Lung (tissue), 12 donors: ENCODE measurements around the gene APH1B. TPM values are rescaled to one million over a fixed set of nuclear protein-coding genes. Genes with fewer than 3 reads are reported as not detected.

ENCODE experiments used
- ATAC-seq: fragments of 200-7000 bp; cut with Tn5 transposase; one replicate; pipeline ENCODE4 v1.9.1; 2020; ENCODE audit warnings: moderate number of reproducible peaks; ENCODE audit not compliant: insufficient read depth, low FRiP score
- DNase-seq, 3 donors: peaks; one replicate each; pipeline ENCODE4 v3.0.0-alpha.2; 2013 to 2017
- H3K27ac ChIP-seq, 2 donors: one replicate each; pipeline ENCODE4 v1.5.1; 2013; ENCODE audit warnings: mild to moderate bottlenecking in 2 of 2, moderate library complexity in 2 of 2, control low read depth in 1 of 2, inconsistent platforms in 1 of 2, low read depth in 1 of 2, low read length in 1 of 2
- H3K27me3 ChIP-seq, 3 donors: one replicate each; pipeline ENCODE4 v1.5.1; 2013; ENCODE audit warnings: low read length in 2 of 3; ENCODE audit not compliant: control insufficient read depth in 3 of 3, insufficient read depth in 3 of 3
- H3K36me3 ChIP-seq, 4 donors: one replicate each; pipeline ENCODE4 v1.5.1; 2013; ENCODE audit warnings: low read length in 4 of 4, mild to moderate bottlenecking in 1 of 4, moderate library complexity in 1 of 4; ENCODE audit not compliant: control insufficient read depth in 4 of 4, insufficient read depth in 4 of 4
- H3K4me1 ChIP-seq, 5 donors: one replicate each; pipeline ENCODE4 v1.5.1; 2013; ENCODE audit warnings: low read length in 5 of 5, mild to moderate bottlenecking in 2 of 5, moderate library complexity in 1 of 5; ENCODE audit not compliant: control insufficient read depth in 5 of 5, insufficient read depth in 5 of 5
- H3K4me3 ChIP-seq: one replicate; pipeline ENCODE4 v1.5.1; 2013; ENCODE audit warnings: mild to moderate bottlenecking, control low read depth, moderate library complexity
- H3K9ac ChIP-seq, 2 donors: one replicate each; pipeline ENCODE4 v1.5.1; 2013; ENCODE audit warnings: low read length in 2 of 2, control low read depth in 1 of 2; ENCODE audit not compliant: insufficient read depth in 1 of 2
- H3K9me3 ChIP-seq, 4 donors: one replicate each; pipeline ENCODE4 v1.5.1; 2013; ENCODE audit warnings: low read length in 3 of 4, mild to moderate bottlenecking in 1 of 4, moderate library complexity in 1 of 4; ENCODE audit not compliant: control insufficient read depth in 4 of 4, insufficient read depth in 3 of 4
- WGBS, 2 donors: extraction: QIAGEN DNeasy Blood & Tissue Kit; methylation state at CpG; one replicate each; pipeline ENCODE4 v1.1.7; 2013; 5-methylcytosine and 5-hydroxymethylcytosine counted together
- polyA plus RNA-seq, 2 donors: library from polyadenylated mRNA; stranded (reverse); fragments of 200-250 nt; gene quantifications; one replicate each; pipeline ENCODE4 v1.2.1, GENCODE V29; 2013
- total RNA-seq, 2 donors: library from RNA; depleted of rRNA in 1 of 2; stranded (reverse); fragments of >200 nt in 1 of 2; gene quantifications; one replicate each; pipeline ENCODE4 v1.2.1, GENCODE V29; 2014 to 2021
- TF ChIP-seq, protein P1 (sequence below): IDR thresholded peaks from 2 replicates; pipeline ENCODE4 v1.5.1; 2012; ENCODE audit warnings: mild to moderate bottlenecking; ENCODE audit errors: control extremely low read depth, extremely low read depth
- donor health status: control.
- donor health status: control.
- donor health status: Bipolar disorder and iron deficiency.
- donor health status: healthy.
- donor health status: DM: yes; HTN: yes; CAD: no.

APH1B gene
- total and polyA plus RNA-seq, 4 donors, result 17.5 to 29.9 (median 21.9) TPM

- ATAC-seq (no peak), DNase-seq (no peak)
- H3K36me3 ChIP-seq, result no peaks in the 10 kb centered on the region
- no peaks in the 10 kb centered on the region for H3K9me3 ChIP-seq
- WGBS, 2 donors, result 89 to 94% methylated on average over 8 of the region's 8 CpGs
- H3K4me1 ChIP-seq, result no peaks in the 10 kb centered on the region
- TF ChIP-seq, protein P1, sequence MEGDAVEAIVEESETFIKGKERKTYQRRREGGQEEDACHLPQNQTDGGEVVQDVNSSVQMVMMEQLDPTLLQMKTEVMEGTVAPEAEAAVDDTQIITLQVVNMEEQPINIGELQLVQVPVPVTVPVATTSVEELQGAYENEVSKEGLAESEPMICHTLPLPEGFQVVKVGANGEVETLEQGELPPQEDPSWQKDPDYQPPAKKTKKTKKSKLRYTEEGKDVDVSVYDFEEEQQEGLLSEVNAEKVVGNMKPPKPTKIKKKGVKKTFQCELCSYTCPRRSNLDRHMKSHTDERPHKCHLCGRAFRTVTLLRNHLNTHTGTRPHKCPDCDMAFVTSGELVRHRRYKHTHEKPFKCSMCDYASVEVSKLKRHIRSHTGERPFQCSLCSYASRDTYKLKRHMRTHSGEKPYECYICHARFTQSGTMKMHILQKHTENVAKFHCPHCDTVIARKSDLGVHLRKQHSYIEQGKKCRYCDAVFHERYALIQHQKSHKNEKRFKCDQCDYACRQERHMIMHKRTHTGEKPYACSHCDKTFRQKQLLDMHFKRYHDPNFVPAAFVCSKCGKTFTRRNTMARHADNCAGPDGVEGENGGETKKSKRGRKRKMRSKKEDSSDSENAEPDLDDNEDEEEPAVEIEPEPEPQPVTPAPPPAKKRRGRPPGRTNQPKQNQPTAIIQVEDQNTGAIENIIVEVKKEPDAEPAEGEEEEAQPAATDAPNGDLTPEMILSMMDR, result no peak
- H3K9ac ChIP-seq, result no peak overlapping the region
- no peak overlapping the region for H3K4me3 ChIP-seq
- H3K27ac ChIP-seq, result no peak overlapping the region
- H3K27me3 ChIP-seq, result no peaks in the 10 kb centered on the region
Observed at GRCh38 chr15:63335543-63336240, 58.3 kb downstream of the APH1B start.

GRCh38 chr15:63337046-63337445 is 59.6 kb downstream of the APH1B start:
- Histone ChIP-seq H3K9me3 (no peaks in the 10 kb centered on the region), H3K4me1 (no peaks in the 10 kb centered on the region), H3K27ac (no peak overlapping the region), H3K9ac (no peak overlapping the region), H3K4me3 (no peak overlapping the region), H3K36me3 (no peaks in the 10 kb centered on the region), H3K27me3 (no peaks in the 10 kb centered on the region)
- TF ChIP-seq, protein P1, result no peak
- 85 to 96% methylated on average over 4 of the region's 4 CpGs for whole genome bisulfite sequencing, 2 donors
- DNase-seq (no peak), ATAC-seq (no peak)

DNA sequence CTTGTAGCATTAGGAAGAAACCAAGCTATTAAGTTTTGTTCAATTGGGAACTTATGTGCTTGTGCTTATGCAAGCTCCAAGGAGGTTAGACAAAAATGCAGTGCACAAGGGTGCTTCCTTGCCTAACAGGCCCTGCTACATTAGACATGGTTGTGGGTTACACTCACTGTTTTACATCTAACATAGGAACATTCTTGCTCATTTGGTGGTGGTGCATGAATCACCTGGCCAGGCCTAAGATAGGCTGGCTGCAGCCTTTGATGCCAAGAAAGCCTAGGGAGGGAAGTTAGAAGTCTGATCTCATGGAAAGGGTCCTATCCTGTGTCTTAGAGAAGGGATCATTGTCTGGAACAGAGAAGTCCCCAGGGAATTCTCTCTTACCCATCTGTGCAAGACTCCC is 60.8 kb downstream of the APH1B start:
- H3K36me3 ChIP-seq, result no peaks in the 10 kb centered on the region
- DNase-seq, result no peak
- no peaks in the 10 kb centered on the region for H3K4me1 ChIP-seq
- no peak for ATAC-seq
- TF ChIP-seq, protein P1, result no peak
- H3K9ac ChIP-seq, result no peak overlapping the region
- no peaks in the 10 kb centered on the region for H3K9me3 ChIP-seq
- no peak overlapping the region for H3K27ac ChIP-seq
- no peak overlapping the region for H3K4me3 ChIP-seq
- H3K27me3 ChIP-seq, result no peaks in the 10 kb centered on the region
